ENCODE results near the gene RHBDL2.
"Not testable (repeated sequence)": the region's sequence is repeated elsewhere in the genome, so short reads cannot be mapped to it uniquely, and the experiment has no call there.

RHBDL2 gene

GRCh38 chr1:38973659-38974437 lies 32.2 kb upstream of the RHBDL2 start:
- ChIA-PET CTCF (interaction anchor here (0.7 kb wide), 1 partner anchor 26 kb away, joined by 3 read pairs; no protein-coding TSS in a partner anchor), POLR2A (ENCODE audit: low non-redundant PET) (no interaction called here)
- H3K27ac ChIP-seq, result no peak overlapping the region
- no peak for DNase-seq (ENCODE audit: low spot score)
- no peak for TF ChIP-seq CTCF (conservative IDR thresholded peaks at IDR 0.05; ENCODE audit: low read depth)

- H3K27ac ChIP-seq; CTCF ChIA-PET; POLR2A ChIA-PET (ENCODE audit: low non-redundant PET); DNase-seq (ENCODE audit: low spot score): not testable (repeated sequence)
Observed at GRCh38 chr1:38973145-38973544, 31.5 kb upstream of the RHBDL2 start.

DNA sequence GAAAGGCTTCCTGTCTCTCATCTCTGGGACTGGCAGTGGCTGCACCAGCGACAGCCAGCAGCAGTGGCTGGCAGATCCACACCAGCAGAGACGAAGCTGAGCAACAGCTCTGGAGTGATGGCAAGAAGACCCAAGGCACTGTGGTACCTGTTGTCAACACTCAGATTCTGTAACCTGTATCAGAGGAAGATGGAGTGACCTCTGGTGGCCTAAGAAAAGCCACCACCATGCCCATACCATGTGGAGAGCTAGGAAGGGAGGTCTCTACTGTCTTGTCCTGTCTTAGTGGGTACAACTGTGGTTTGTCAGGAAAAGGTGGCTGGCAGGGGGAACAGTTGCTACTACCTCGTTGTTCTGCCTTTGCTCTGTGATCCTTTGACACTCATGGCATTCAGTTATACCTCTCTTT lies 22.5 kb upstream of the RHBDL2 start:
- no peak for TF ChIP-seq CTCF (conservative IDR thresholded peaks at IDR 0.05; ENCODE audit: low read depth)
- ChIA-PET POLR2A (ENCODE audit: low non-redundant PET) (no interaction called here), CTCF (interaction anchor here (0.7 to 1.5 kb wide), 3 partner anchors 18 to 115 kb away, joined by 3 to 4 read pairs (median 3); no protein-coding TSS in a partner anchor)
- no peak overlapping the region for H3K27ac ChIP-seq
- DNase-seq (ENCODE audit: low spot score), result no peak

GRCh38 chr1:38962560-38962959 lies 20.9 kb upstream of the RHBDL2 start:
- no peak overlapping the region for H3K27ac ChIP-seq
- TF ChIP-seq CTCF (conservative IDR thresholded peaks at IDR 0.05; ENCODE audit: low read depth), result no peak
- ChIA-PET CTCF (no interaction called here), POLR2A (ENCODE audit: low non-redundant PET) (no interaction called here)
- DNase-seq (ENCODE audit: low spot score), result no peak

GRCh38 chr1:38962113-38962512 lies 20.5 kb upstream of the RHBDL2 start:
- POLR2A ChIA-PET (ENCODE audit: low non-redundant PET), result no interaction called here
- TF ChIP-seq CTCF (conservative IDR thresholded peaks at IDR 0.05; ENCODE audit: low read depth), result no peak
- no peak overlapping the region for H3K27ac ChIP-seq
- CTCF ChIA-PET, result no interaction called here
- no peak for DNase-seq (ENCODE audit: low spot score)

GRCh38 chr1:38958967-38959366 lies 17.3 kb upstream of the RHBDL2 start:
- H3K27ac ChIP-seq, result no peak overlapping the region
- ChIA-PET POLR2A (ENCODE audit: low non-redundant PET) (no interaction called here), CTCF (interaction anchor here (0.6 kb wide), 1 partner anchor 29 kb away, joined by 3 read pairs; no protein-coding TSS in a partner anchor)
- DNase-seq (ENCODE audit: low spot score), result peak; percentile 49
- no peak for TF ChIP-seq CTCF (conservative IDR thresholded peaks at IDR 0.05; ENCODE audit: low read depth)

DNA sequence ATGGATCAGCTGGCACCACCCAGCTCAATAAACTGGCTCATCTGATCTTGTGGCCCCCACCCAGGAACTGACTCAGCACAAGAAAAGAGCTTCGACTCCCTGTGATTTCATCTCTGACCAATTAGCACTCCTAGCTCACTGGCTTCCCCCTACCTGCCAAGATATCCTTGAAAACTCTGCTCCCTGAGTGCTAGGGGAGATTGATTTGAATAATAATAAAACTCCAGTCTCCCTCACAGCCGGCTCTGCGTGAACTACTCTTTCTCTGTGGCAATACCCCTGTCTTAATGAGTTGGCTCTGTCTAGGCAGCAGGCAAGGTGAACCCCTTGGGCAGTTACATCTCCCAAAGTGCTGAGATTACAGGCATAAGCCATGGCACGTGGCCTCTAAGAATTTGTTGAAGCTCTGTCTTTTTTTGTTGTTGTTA lies 11.8 kb upstream of the RHBDL2 start:
- TF ChIP-seq CTCF (conservative IDR thresholded peaks at IDR 0.05; ENCODE audit: low read depth), result no peak
- no peak overlapping the region for H3K27ac ChIP-seq
- ChIA-PET CTCF (no interaction called here), POLR2A (ENCODE audit: low non-redundant PET) (interaction anchor here (0.6 kb wide), 1 partner anchor 41 kb away, joined by 13 read pairs; no protein-coding TSS in a partner anchor)
- no peak for DNase-seq (ENCODE audit: low spot score)
